Left lung (tissue), 10 donors: ENCODE measurements around the gene TBCEL. TPM values are rescaled to one million over a fixed set of nuclear protein-coding genes. Genes with fewer than 3 reads are reported as not detected.
A peak's percentile ranks its signal among the peaks of the same experiment; 100 is the strongest.

Source experiments
- ATAC-seq: fragments of 200-7000 bp; cut with Tn5 transposase; one replicate; pipeline ENCODE4 v1.9.1; 2020; ENCODE audit warnings: moderate library complexity
- DNase-seq, 4 donors: peaks; one replicate each; pipeline ENCODE4 v3.0.0-alpha.2; 2013 to 2020
- H3K27ac ChIP-seq, 2 donors: fragments of 200-600 bp; sonication (generic) in 1 of 2; one replicate each; pipeline versions ENCODE4 v1.5.0 to v1.8.0; 2020 to 2021
- H3K27me3 ChIP-seq, 2 donors: fragments of 200-600 bp; sonication (generic) in 1 of 2; one replicate each; pipeline versions ENCODE4 v1.5.0 to v1.8.0; 2020 to 2021
- H3K36me3 ChIP-seq, 2 donors: fragments of 200-600 bp; sonication (generic) in 1 of 2; one replicate each; pipeline versions ENCODE4 v1.5.0 to v1.8.0; 2020 to 2021
- H3K4me1 ChIP-seq, 2 donors: fragments of 200-600 bp; one replicate each; pipeline ENCODE4 v1.8.0; 2021
- H3K4me3 ChIP-seq, 2 donors: fragments of 200-600 bp; sonication (generic) in 1 of 2; one replicate each; pipeline versions ENCODE4 v1.5.0 to v1.8.0; 2020 to 2021; ENCODE audit warnings: mild to moderate bottlenecking in 1 of 2
- H3K9me3 ChIP-seq, 2 donors: fragments of 200-600 bp; sonication (generic) in 1 of 2; one replicate each; pipeline versions ENCODE4 v1.5.0 to v1.8.0; 2020 to 2021
- intact Hi-C, 2 donors: fragments of 100-400 bp; cut with DNase I; formaldehyde crosslinking; loops; one replicate each; pipeline versions ENCODE4 v1.11.2 to v1.14.2; 2022
- polyA plus RNA-seq, 6 donors: library from polyadenylated mRNA; unstranded; fragments of 120-200 nt; gene quantifications; one replicate each; pipeline ENCODE4 v1.2.1, GENCODE V29; 2013; ENCODE audit not compliant: insufficient read length in 6 of 6
- total RNA-seq, 2 donors: library from RNA; stranded (reverse); fragmentation: NEBNext Ultra II Directional; extraction: Animal tissue kit (Norgen Biotek cat#: 25700); gene quantifications; one replicate each; pipeline ENCODE4 v1.2.1, GENCODE V29; 2021
- TF ChIP-seq, protein P1 (sequence below), 2 donors: fragments of 200-600 bp; sonication (generic) in 1 of 2; IDR thresholded peaks; one replicate each; pipeline versions ENCODE4 v1.5.0 to v1.8.0; 2021; ENCODE audit warnings: antibody characterized with exemption in 2 of 2
- donor health status: DM: no; HTN: yes; CAD: no.
- donor health status: DM: no; HTN: no; CAD: no.

Gene TBCEL
- total and polyA plus RNA-seq, 8 donors = 27.5 to 38.0 (median 32.0) TPM

DNA sequence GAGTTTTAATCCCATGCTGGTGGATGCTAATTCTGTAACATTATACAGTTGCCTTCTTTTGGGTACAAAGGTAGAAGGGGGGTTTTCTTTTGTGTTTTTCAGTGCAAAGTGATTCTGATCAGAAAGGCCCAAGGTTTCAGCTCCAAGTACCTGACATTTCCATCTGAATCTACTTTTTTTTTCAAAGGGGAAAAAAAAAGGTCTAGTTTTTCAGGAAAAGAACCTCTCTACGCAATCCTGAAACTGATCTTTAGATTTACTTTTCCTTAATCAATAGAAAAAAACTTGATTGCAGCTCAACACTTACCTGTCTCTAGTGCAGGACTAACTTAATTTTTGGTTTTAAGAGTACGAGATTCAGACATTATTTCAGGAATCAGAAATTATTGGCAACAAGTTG, 77.0 kb downstream of the TBCEL start, which contains the start of gene TECTA:
TSS of gene TECTA (plus strand) at position 301 of the 400 bp plus-strand sequence. CDS start 1,423 bp downstream, outside the sequence.
- H3K4me3 ChIP-seq = no peak within 1 kb of the TSS
- no peak for DNase-seq

DNA sequence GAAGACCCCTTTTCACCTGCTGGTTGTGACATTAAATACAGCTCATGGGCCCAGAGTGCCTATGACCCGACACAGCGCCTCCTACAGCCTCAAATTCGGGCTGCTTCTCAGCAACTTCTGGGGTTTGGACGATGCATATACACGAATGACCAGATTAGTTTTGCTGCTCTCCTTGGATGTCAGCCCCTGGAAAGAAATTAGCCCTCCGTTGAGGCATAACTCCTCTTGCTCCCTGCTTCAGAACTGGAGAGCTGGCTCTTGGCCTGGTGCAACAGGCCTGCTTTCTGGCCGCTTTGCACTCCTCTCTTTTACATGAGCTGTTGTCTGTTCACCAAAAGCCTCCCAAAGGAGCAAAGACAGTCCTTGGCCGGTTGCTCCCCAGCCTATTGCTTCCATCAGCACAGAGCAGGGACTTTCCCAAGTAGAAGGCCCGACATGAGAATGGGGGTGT, 80.4 kb downstream of the TBCEL start:
- no peak for ATAC-seq

More for the DNA sequence above, 77.0 kb downstream of the TBCEL start, which contains the start of gene TECTA:
- Histone ChIP-seq H3K4me1 (peaks cover 0 to 7% of the 10 kb centered on the region in 2 donors), H3K36me3 (no peaks in the 10 kb centered on the region), H3K9me3 (no peaks in the 10 kb centered on the region), H3K27me3 (no peaks in the 10 kb centered on the region), H3K27ac (no peak within 1 kb of the TSS)
- ATAC-seq = no peak
- TF ChIP-seq, protein P1, sequence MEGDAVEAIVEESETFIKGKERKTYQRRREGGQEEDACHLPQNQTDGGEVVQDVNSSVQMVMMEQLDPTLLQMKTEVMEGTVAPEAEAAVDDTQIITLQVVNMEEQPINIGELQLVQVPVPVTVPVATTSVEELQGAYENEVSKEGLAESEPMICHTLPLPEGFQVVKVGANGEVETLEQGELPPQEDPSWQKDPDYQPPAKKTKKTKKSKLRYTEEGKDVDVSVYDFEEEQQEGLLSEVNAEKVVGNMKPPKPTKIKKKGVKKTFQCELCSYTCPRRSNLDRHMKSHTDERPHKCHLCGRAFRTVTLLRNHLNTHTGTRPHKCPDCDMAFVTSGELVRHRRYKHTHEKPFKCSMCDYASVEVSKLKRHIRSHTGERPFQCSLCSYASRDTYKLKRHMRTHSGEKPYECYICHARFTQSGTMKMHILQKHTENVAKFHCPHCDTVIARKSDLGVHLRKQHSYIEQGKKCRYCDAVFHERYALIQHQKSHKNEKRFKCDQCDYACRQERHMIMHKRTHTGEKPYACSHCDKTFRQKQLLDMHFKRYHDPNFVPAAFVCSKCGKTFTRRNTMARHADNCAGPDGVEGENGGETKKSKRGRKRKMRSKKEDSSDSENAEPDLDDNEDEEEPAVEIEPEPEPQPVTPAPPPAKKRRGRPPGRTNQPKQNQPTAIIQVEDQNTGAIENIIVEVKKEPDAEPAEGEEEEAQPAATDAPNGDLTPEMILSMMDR (IDR thresholded peaks at IDR 0.05) = no peak
- intact Hi-C loops = no loop called here

DNA sequence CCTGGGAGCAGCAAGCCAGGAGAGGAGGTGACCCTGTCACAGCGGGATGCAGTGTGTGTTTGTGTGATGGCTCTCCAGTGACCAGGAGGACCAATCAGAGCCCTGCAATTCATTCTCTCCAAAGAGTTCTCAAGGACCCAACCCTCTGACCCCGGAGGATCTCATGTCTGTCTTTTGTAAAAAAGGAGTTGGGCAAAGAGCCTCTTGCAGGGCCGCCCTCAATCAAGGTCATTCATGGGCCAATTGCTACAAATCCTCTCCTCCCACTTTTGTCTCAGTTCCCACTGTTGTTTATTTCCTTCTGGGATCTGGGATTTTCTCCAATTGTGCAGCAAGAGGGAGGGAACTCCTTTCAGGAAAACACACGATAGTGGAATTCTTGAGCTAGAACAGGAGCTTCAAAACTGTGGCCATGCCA, 81.2 kb downstream of the TBCEL start:
- Histone ChIP-seq H3K36me3 (no peaks in the 10 kb centered on the region), H3K27ac (no peak overlapping the region), H3K27me3 (no peaks in the 10 kb centered on the region), H3K4me1 (peaks cover 0 to 7% of the 10 kb centered on the region in 2 donors), H3K4me3 (no peak overlapping the region), H3K9me3 (no peaks in the 10 kb centered on the region)
- intact Hi-C loops = no loop called here
- DNase-seq (peak in 2 of 4 donors; percentile 68 to 83), ATAC-seq (peak; percentile 34)
- TF ChIP-seq, protein P1 (IDR thresholded peaks at IDR 0.05) = no peak

More for the DNA sequence above, 80.4 kb downstream of the TBCEL start:
- Histone ChIP-seq H3K27me3 (no peaks in the 10 kb centered on the region), H3K27ac (no peak overlapping the region), H3K4me1 (peaks cover 0 to 7% of the 10 kb centered on the region in 2 donors), H3K4me3 (no peak overlapping the region), H3K9me3 (no peaks in the 10 kb centered on the region), H3K36me3 (no peaks in the 10 kb centered on the region)
- no peak for DNase-seq
- TF ChIP-seq, protein P1 (IDR thresholded peaks at IDR 0.05) = no peak
- intact Hi-C loops = no loop called here

DNA sequence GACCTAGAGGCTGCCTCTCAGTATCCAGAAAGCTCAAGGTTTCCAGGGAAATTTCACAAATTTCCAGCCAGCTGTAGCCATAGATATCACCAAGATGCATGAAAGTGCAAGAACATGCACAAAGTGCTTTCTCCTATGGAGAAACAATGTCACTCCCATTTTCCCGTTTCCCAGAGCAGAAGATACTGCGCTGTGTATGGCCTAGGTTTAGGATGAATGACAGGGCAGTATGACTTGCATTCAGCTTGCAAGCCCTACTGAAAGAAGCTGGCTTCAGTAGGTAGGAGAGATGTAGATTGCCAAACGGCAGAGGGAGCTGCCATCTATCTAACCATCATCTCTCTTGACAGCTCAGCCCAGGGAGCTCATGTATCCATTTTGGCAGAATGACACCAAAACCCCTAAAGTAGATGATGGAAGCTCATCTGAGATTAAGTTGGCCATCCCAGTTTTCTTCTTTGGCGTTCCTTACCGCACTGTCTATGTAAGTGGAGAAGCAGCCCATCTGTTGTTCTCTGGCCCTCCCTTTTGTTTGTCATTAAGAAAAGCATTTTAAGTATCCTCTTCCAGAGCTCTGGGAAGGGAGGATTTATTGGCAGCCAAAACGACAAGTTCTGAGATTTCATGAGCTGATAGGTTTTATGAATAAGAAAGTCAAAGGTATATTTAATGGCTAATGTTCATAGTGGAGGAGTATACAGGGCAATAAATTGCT, 81.7 kb downstream of the TBCEL start:
- Histone ChIP-seq H3K27me3 (no peaks in the 10 kb centered on the region), H3K36me3 (no peaks in the 10 kb centered on the region), H3K4me3 (no peak overlapping the region), H3K9me3 (no peaks in the 10 kb centered on the region), H3K4me1 (peaks cover 0 to 7% of the 10 kb centered on the region in 2 donors), H3K27ac (no peak overlapping the region)
- intact Hi-C loops = no loop called here
- no peak for ATAC-seq
- TF ChIP-seq, protein P1 (IDR thresholded peaks at IDR 0.05) = no peak
- DNase-seq = peak in 1 of 4 donors; percentile 17

DNA sequence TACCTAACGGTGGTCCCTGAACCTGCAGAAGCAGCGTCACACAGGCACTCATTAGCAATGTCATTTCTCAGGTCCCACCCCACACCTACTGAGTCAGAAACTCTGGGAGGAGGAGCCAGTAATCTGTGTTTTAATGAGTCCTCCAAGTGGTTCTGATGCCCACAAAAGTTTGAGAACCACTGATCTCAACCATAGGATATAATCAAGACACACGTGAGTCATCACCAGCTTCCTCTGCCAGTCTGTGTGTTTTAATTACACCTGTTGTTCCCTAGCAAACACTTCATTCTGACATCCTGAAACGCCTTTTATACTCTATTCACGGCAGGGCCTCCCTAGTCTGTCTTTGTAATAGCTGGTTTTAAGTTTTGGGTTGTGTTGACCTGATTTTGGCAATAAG, 82.9 kb downstream of the TBCEL start:
- H3K36me3 ChIP-seq = no peaks in the 10 kb centered on the region
- TF ChIP-seq, protein P1 (IDR thresholded peaks at IDR 0.05) = no peak
- H3K4me3 ChIP-seq = no peak overlapping the region
- intact Hi-C loops = no loop called here
- peaks cover 0 to 7% of the 10 kb centered on the region in 2 donors for H3K4me1 ChIP-seq
- ATAC-seq (no peak), DNase-seq (no peak)
- no peak overlapping the region for H3K27ac ChIP-seq
- no peaks in the 10 kb centered on the region for H3K27me3 ChIP-seq
- H3K9me3 ChIP-seq = no peaks in the 10 kb centered on the region
